ENCODE data around the gene DNAJC1.

DNAJC1 gene

DNA sequence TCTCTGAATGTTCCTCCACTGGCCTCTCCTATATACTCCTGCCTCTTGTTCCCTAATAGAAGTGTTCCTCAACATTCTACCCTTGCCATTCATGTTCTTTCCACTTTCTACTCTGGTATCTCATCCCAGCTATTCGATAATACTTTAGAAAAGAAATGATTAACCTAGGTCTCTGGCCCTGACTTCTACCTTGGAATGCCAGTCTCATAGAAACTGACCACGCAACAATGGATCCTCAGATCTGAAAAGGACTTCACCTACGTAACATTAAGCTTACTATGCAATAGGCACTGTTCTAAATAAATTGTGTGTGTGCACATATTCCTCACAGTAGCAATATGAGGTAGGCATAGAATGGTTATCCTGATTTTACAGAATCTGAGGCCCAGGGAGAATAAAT, 234.5 kb downstream of the DNAJC1 start:
- CTCF ChIA-PET = no interaction called here
- POLR2A ChIA-PET (ENCODE audit: low non-redundant PET) = no interaction called here
- TF ChIP-seq, protein P1, sequence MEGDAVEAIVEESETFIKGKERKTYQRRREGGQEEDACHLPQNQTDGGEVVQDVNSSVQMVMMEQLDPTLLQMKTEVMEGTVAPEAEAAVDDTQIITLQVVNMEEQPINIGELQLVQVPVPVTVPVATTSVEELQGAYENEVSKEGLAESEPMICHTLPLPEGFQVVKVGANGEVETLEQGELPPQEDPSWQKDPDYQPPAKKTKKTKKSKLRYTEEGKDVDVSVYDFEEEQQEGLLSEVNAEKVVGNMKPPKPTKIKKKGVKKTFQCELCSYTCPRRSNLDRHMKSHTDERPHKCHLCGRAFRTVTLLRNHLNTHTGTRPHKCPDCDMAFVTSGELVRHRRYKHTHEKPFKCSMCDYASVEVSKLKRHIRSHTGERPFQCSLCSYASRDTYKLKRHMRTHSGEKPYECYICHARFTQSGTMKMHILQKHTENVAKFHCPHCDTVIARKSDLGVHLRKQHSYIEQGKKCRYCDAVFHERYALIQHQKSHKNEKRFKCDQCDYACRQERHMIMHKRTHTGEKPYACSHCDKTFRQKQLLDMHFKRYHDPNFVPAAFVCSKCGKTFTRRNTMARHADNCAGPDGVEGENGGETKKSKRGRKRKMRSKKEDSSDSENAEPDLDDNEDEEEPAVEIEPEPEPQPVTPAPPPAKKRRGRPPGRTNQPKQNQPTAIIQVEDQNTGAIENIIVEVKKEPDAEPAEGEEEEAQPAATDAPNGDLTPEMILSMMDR (conservative IDR thresholded peaks at IDR 0.05; ENCODE audit: low read depth) = no peak

DNA sequence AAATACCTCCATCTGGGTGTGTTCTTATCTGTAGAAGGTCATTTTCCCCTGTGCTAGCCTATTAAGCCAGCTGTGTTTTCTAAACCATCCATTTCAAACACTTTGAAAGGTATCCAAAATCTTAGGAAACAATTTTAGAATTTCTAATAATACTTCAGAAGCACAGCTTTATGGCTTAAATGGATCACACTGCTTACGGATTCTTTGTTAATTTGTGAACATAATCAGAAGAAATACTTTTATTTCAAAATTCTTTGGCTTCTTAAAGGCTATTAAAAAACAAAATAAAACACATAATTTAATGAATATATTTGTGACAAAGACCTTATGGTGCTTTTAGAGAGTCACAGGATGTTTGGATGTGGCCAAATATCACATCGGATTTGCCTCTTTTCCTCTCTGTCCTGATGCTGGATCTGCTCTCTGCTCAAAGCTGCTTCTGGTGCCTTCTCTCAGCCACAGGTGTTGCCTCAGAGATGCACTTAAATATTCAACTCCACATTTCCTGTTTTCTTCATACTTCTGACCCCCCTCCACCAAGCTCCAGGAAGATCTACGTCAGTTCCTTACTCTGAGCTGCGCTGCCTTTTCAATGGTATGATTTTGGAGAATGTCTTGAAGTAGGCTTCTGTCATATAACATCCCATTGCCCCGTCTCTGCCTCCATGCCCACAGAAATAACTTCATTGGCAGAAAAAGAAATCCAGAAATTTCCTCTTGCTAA, 238.9 kb downstream of the DNAJC1 start:
- TF ChIP-seq, protein P1 (conservative IDR thresholded peaks at IDR 0.05; ENCODE audit: low read depth) = no peak
- CTCF ChIA-PET = no interaction called here
- POLR2A ChIA-PET (ENCODE audit: low non-redundant PET) = no interaction called here
- no peak overlapping the region for H3K27ac ChIP-seq
- no peak for DNase-seq (ENCODE audit: low spot score)

More for the DNA sequence above, 234.5 kb downstream of the DNAJC1 start:
- H3K27ac ChIP-seq = no peak overlapping the region
- no peak for DNase-seq (ENCODE audit: low spot score)

DNA sequence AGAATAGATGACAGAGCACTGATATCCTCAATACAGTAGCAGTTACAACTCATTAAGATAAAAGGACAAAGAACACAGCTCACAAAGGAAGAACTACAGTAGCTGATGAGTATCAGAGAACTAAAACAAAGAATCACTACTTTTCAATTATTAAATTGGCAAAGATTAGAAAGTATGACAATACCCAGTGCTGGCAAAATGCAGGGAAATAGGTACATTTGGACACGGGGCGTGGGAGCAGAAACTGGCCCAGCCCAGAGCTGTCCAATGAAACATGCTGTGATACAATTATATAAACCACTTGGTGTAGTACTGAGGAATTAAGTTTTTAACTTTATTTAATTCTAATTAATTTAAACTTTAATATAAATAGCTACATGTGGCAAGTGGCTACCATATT, 243.2 kb downstream of the DNAJC1 start:
- TF ChIP-seq, protein P1 (conservative IDR thresholded peaks at IDR 0.05; ENCODE audit: low read depth) = no peak
- H3K27ac ChIP-seq = no peak overlapping the region
- no peak for DNase-seq (ENCODE audit: low spot score)
- CTCF ChIA-PET = no interaction called here
- POLR2A ChIA-PET (ENCODE audit: low non-redundant PET) = no interaction called here

DNA sequence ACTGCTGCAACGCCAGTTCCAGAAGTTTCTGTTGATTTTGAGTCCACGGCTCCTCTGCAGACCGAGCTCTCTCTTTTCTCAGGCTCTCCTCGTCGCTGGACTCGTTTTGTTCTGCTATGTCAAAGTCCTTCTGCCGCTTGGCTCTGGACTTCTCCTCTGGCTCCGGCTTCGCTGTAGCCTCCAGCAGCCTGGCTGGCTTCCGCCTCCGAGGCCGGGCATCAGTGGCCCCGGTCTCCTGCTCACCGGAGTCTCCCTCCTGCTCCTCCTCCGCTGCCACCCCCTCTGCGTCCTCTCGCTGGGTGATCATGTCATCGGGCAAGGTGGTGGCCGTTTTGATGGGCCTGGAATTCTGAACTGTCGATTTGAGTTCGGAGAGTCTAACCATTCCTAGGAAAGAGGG, 244.3 kb downstream of the DNAJC1 start:
- TF ChIP-seq, protein P1 (conservative IDR thresholded peaks at IDR 0.05; ENCODE audit: low read depth) = no peak
- ChIA-PET CTCF (no interaction called here), POLR2A (ENCODE audit: low non-redundant PET) (no interaction called here)
- no peak for DNase-seq (ENCODE audit: low spot score)
- no peak overlapping the region for H3K27ac ChIP-seq

DNA sequence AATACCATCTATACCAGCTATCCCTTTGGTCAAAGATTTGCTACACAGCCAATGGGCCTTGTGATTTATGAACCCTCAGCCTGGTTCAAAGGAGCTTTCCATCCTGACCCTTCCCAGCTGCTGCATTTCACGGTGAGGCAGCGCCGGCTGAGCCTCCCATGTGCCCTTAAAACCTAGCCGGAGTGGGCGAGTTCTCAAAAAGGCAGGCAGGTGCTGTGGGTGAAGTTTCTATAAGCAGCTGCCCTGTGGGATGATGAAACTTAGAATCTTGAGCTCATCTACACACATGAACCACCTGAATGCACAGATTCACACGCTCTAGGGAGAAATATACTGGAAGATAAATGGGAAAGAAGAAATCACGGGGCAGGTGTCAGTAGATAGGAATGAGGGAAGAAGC, 244.8 kb downstream of the DNAJC1 start:
- H3K27ac ChIP-seq = no peak overlapping the region
- ChIA-PET CTCF (interaction anchor here (0.5 kb wide), 1 partner anchor 170 kb away, joined by 3 read pairs; no protein-coding TSS in a partner anchor), POLR2A (ENCODE audit: low non-redundant PET) (no interaction called here)
- DNase-seq (ENCODE audit: low spot score) = no peak
- TF ChIP-seq, protein P1 (conservative IDR thresholded peaks at IDR 0.05; ENCODE audit: low read depth) = no peak

DNA sequence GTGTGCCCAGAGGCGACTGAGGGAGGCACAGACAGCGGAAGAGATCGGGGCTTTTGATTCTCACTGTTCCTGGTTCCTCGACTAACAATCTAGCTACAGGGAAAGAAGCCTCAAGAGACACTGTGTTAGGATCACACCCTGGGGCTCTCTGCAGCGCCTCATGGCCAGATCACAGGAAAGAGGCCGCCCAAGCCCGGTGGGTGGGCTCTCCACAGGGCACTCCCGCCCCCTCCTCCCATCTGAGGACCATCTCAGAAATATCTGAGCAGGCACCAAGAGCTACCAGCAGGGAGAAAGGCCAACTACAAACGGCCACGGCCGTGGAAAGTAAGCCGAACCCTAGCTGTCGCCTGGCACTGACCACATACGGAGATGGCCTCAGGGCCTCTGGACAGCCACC, 245.3 kb downstream of the DNAJC1 start:
- TF ChIP-seq, protein P1 (conservative IDR thresholded peaks at IDR 0.05; ENCODE audit: low read depth) = no peak
- CTCF ChIA-PET = interaction anchor here (0.5 kb wide), 1 partner anchor 170 kb away, joined by 3 read pairs; no protein-coding TSS in a partner anchor
- no peak overlapping the region for H3K27ac ChIP-seq
- DNase-seq (ENCODE audit: low spot score) = no peak
- POLR2A ChIA-PET (ENCODE audit: low non-redundant PET) = no interaction called here
